ENCODE measurements around the gene HOMER3. TPM values are rescaled to one million over a fixed set of nuclear protein-coding genes. Genes with fewer than 3 reads are reported as not detected.

The HOMER3 gene
- total and polyA plus RNA-seq, 2 experiments from 2014 or later: 47.0 to 62.7 TPM

DNA sequence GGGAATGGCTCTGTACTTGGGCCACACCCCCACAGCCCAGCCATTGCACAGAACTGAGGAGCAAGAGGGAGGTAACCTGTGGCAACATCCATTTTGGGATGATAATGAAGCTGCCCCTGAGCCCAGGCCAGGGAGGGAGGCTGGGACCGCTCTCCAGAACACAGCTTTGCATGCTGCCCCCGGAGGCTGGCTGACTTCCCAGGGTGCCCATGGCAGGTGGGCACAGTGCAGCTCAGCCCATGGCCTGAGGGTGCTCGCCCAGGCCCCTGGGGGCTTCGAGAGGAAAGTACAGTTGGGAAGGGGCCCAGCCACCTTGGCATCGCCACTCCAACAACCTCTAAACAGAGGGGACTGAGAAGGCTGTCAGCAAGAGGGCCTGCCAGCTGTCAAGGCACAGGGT, 27.6 kb downstream of the HOMER3 start:
- Histone ChIP-seq H3K4me1 (ENCODE audit: low read depth) (peaks cover 4% of the 10 kb centered on the region), H3K27ac (no peak overlapping the region), H3K27me3 (no peaks in the 10 kb centered on the region), H3K9me3 (ENCODE audit: low read depth) (no peaks in the 10 kb centered on the region), H3K36me3 (no peaks in the 10 kb centered on the region), H3K4me3 (no peak overlapping the region)
- DNase-seq (ENCODE audit: low read depth in 1 of 2, low spot score in 1 of 2): no peak
- TF ChIP-seq, protein P1, sequence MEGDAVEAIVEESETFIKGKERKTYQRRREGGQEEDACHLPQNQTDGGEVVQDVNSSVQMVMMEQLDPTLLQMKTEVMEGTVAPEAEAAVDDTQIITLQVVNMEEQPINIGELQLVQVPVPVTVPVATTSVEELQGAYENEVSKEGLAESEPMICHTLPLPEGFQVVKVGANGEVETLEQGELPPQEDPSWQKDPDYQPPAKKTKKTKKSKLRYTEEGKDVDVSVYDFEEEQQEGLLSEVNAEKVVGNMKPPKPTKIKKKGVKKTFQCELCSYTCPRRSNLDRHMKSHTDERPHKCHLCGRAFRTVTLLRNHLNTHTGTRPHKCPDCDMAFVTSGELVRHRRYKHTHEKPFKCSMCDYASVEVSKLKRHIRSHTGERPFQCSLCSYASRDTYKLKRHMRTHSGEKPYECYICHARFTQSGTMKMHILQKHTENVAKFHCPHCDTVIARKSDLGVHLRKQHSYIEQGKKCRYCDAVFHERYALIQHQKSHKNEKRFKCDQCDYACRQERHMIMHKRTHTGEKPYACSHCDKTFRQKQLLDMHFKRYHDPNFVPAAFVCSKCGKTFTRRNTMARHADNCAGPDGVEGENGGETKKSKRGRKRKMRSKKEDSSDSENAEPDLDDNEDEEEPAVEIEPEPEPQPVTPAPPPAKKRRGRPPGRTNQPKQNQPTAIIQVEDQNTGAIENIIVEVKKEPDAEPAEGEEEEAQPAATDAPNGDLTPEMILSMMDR (IDR thresholded peaks at IDR 0.05; ENCODE audit: low read depth, low read length): no peak

DNA sequence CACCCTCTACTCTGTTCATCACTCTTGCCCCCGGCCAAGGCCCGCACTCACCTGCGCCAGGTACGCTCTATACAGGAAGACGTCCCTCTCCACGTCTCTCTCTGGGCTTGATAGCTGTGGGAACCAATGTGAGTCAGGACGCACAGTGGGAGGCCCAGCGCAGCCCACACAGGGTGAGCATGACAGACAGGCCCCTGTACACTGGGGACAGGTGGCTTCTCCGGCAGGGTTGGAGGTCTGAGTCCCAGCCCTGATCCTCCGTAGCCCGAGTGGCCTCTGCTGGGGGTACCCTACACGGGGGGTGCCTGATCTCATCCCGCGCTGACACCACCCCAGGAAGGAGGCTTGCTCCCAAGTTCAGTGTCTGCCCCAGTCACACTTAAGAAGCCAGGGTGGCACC, 28.1 kb downstream of the HOMER3 start:
- Histone ChIP-seq H3K27ac (no peak overlapping the region), H3K9me3 (ENCODE audit: low read depth) (no peaks in the 10 kb centered on the region), H3K4me3 (no peak overlapping the region), H3K36me3 (no peaks in the 10 kb centered on the region), H3K27me3 (no peaks in the 10 kb centered on the region), H3K4me1 (ENCODE audit: low read depth) (no peaks in the 10 kb centered on the region)
- TF ChIP-seq, protein P1 (IDR thresholded peaks at IDR 0.05; ENCODE audit: low read depth, low read length): no peak
- DNase-seq (ENCODE audit: low read depth in 1 of 2, low spot score in 1 of 2): no peak

DNA sequence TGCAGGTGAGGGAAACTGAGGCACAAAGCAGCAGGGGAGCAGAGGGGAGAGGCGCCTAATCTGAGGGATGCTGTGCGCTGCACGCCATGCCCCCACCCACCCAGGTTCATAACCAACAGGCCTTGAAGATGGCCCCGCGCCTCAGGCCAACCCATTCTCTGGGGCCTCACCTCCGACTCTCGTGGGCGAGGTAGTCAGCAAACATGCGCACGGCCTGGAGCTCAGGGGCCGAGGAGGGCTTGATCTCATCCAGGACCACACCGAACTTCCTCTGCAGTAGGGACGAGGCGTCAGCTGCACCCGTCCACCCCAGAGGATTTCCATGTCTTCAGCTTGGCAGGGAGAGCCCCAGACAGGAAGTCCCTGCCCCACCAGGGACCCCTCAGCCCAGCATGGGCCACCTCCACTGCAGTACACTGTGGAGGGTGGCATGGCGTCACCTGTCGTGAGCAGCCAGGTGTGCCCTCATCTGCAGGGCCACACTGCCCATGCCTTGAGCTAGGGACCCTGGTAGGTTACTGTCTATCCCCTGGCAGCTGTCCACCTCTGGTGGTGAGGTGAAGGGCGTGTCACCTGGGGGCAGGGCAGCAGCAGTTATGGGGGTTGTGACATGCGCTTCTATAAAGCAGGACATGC, 30.1 kb downstream of the HOMER3 start:
- TF ChIP-seq, protein P1 (IDR thresholded peaks at IDR 0.05; ENCODE audit: low read depth, low read length): no peak
- H3K4me1 ChIP-seq (ENCODE audit: low read depth): no peaks in the 10 kb centered on the region
- DNase-seq (ENCODE audit: low read depth in 1 of 2, low spot score in 1 of 2): no peak
- H3K27me3 ChIP-seq: no peaks in the 10 kb centered on the region
- H3K36me3 ChIP-seq: peaks cover 3% of the 10 kb centered on the region
- no peaks in the 10 kb centered on the region for H3K9me3 ChIP-seq (ENCODE audit: low read depth)
- H3K27ac ChIP-seq: no peak overlapping the region
- H3K4me3 ChIP-seq: no peak overlapping the region

DNA sequence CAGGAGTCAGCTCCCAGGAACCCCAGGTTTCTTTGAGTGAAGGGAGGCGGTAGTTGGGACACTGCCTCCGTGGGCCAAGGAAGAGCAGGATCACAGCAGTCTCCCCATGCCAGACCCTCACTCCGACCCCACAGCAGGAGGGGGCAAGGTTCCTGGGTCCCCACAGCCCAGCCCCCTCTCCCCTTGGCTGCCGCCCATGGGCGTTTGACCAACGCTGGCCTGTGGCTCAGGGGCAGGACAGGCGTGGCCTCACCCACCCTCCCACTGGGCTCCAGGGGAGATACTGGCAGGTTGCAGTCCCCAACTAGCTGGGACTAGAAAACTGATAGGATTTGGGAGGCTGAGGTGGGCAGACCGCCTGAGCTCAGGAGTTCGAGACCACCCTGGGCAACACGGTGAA, 31.0 kb downstream of the HOMER3 start:
- H3K4me1 ChIP-seq (ENCODE audit: low read depth): no peaks in the 10 kb centered on the region
- H3K27ac ChIP-seq: no peak overlapping the region
- no peak for DNase-seq (ENCODE audit: low read depth in 1 of 2, low spot score in 1 of 2)
- TF ChIP-seq, protein P1 (IDR thresholded peaks at IDR 0.05; ENCODE audit: low read depth, low read length): no peak
- H3K36me3 ChIP-seq: peaks cover 3% of the 10 kb centered on the region
- no peaks in the 10 kb centered on the region for H3K9me3 ChIP-seq (ENCODE audit: low read depth)
- H3K27me3 ChIP-seq: no peaks in the 10 kb centered on the region
- no peak overlapping the region for H3K4me3 ChIP-seq

DNA sequence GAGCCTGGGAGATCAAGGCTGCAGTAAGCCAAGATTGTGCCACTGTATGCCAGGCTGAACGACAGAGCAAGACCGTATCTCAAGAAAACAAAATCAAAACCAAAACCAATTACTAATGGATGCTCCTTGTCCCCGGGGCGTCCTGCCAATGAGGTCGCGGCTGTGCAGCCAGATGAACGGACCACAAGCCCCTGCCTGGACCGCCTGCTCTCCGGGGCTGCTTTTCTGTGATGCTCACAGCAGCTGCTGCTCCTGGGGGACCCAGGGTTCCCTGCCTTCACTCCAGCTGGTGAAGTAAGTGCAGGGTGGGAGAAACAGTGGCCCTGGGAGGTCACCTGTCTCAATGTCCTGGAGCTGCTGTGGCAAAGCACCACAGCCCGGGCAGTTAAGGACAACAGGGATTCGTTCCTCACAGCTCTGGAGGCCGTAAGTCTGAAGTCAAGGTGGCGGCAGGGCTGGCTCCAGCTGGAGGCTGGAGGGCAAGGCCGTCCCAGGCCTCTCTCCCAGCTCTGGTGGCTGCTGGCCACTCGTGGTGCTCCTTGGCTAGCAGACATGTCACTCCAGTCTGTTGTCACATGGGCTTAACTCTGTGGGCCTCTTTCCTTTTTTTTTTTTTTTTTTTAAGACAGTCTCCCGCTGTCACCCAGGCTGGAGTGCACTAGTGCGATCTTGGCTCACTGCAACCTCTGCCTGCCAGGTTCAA, 31.9 kb downstream of the HOMER3 start:
- Histone ChIP-seq H3K9me3 (ENCODE audit: low read depth) (no peaks in the 10 kb centered on the region), H3K4me3 (no peak overlapping the region), H3K27ac (no peak overlapping the region), H3K4me1 (ENCODE audit: low read depth) (no peaks in the 10 kb centered on the region), H3K36me3 (peaks cover 3% of the 10 kb centered on the region), H3K27me3 (no peaks in the 10 kb centered on the region)
- TF ChIP-seq, protein P1 (IDR thresholded peaks at IDR 0.05; ENCODE audit: low read depth, low read length): no peak
- DNase-seq (ENCODE audit: low read depth in 1 of 2, low spot score in 1 of 2): no peak
